CD14-positive monocyte (primary cell): ENCODE measurements around the gene PTK6. TPM values are rescaled to one million over a fixed set of nuclear protein-coding genes. Genes with fewer than 3 reads are reported as not detected.
A peak's percentile ranks its signal among the peaks of the same experiment; 100 is the strongest.

Source experiments
- DNase-seq, 3 donors: peaks; one replicate each; pipeline ENCODE4 v3.0.0-alpha.2; 2011 to 2022
- H2AFZ ChIP-seq: 2 replicates; pipeline ENCODE4 v1.6.0; 2012; ENCODE audit warnings: mild to moderate bottlenecking, low read depth, low read length, inconsistent platforms; ENCODE audit not compliant: insufficient read depth, poor library complexity, severe bottlenecking
- H3K27ac ChIP-seq, 2 donors: 1 replicate in 1 of 2; 2 replicates in 1 of 2; pipeline ENCODE4 v1.5.1; 2012 to 2013; ENCODE audit warnings: low read length in 2 of 2, control low read depth in 1 of 2, inconsistent platforms in 1 of 2, low read depth in 1 of 2, mild to moderate bottlenecking in 1 of 2
- H3K27me3 ChIP-seq, 2 donors: one replicate each; pipeline versions ENCODE4 v1.6.0 to v1.6.1; 2011 to 2013; ENCODE audit warnings: low read length in 2 of 2; ENCODE audit not compliant: control insufficient read depth in 2 of 2, insufficient read depth in 2 of 2
- H3K36me3 ChIP-seq, 2 donors: replicated peaks in 1 of 2; 1 replicate in 1 of 2; 2 replicates in 1 of 2; pipeline versions ENCODE4 v1.5.1 to v1.6.1; 2012 to 2013; ENCODE audit warnings: low read length in 2 of 2, control low read depth in 1 of 2, inconsistent platforms in 1 of 2, mild to moderate bottlenecking in 1 of 2; ENCODE audit not compliant: insufficient read depth in 2 of 2, control insufficient read depth in 1 of 2
- H3K4me1 ChIP-seq, 2 donors: 1 replicate in 1 of 2; 2 replicates in 1 of 2; pipeline versions ENCODE4 v1.5.1 to v1.6.1; 2012 to 2013; ENCODE audit warnings: low read length in 2 of 2, control low read depth in 1 of 2, inconsistent platforms in 1 of 2, mild to moderate bottlenecking in 1 of 2, moderate library complexity in 1 of 2; ENCODE audit not compliant: insufficient read depth in 2 of 2, control insufficient read depth in 1 of 2
- H3K4me2 ChIP-seq: replicated peaks from 2 replicates; pipeline ENCODE3; 2012; ENCODE audit warnings: low read length, moderate library complexity, mild to moderate bottlenecking; ENCODE audit not compliant: poor library complexity, severe bottlenecking; ENCODE audit errors: extremely low read depth
- H3K4me3 ChIP-seq, 3 experiments: fragments of 200-600 bp in 1 of 3; sonication (generic) in 1 of 3; replicated peaks in 1 of 3; 1 replicate in 2 of 3; 2 replicates in 1 of 3; pipeline ENCODE4 v1.5.1; 2011 to 2013; ENCODE audit warnings: low read length in 3 of 3, mild to moderate bottlenecking in 3 of 3, control low read depth in 2 of 3, low read depth in 2 of 3, inconsistent platforms in 1 of 3, moderate library complexity in 1 of 3
- H3K79me2 ChIP-seq: 2 replicates; pipeline ENCODE4 v1.6.0; 2012; ENCODE audit warnings: mild to moderate bottlenecking, control low read depth, inconsistent platforms, low read length, moderate library complexity; ENCODE audit not compliant: insufficient read depth
- H3K9ac ChIP-seq: 2 replicates; pipeline ENCODE4 v1.6.0; 2017; ENCODE audit warnings: low read length, mild to moderate bottlenecking; ENCODE audit not compliant: insufficient read depth, poor library complexity, severe bottlenecking
- H3K9me3 ChIP-seq, 2 donors: replicated peaks in 1 of 2; 1 replicate in 1 of 2; 2 replicates in 1 of 2; pipeline versions ENCODE4 v1.5.1 to v1.6.1; 2012 to 2013; ENCODE audit warnings: low read length in 2 of 2, control low read depth in 1 of 2; ENCODE audit not compliant: control insufficient read depth in 1 of 2, insufficient read depth in 1 of 2
- H4K20me1 ChIP-seq: 2 replicates; pipeline ENCODE4 v1.6.0; 2012; ENCODE audit warnings: mild to moderate bottlenecking, low read length, control low read depth, moderate library complexity; ENCODE audit not compliant: insufficient read depth
- H3K27ac Mint-ChIP-seq, 7 donors: one replicate each; pipeline ENCODE4 v1.8.0; 2020; ENCODE audit warnings: mild to moderate bottlenecking in 7 of 7, mixed read lengths in 7 of 7, moderate library complexity in 6 of 7, inconsistent platforms in 2 of 7
- H3K27me3 Mint-ChIP-seq, 3 donors: one replicate each; pipeline ENCODE4 v1.8.0; 2021 to 2022; ENCODE audit warnings: low read depth in 3 of 3, mild to moderate bottlenecking in 3 of 3, mixed read lengths in 3 of 3, moderate library complexity in 3 of 3, inconsistent platforms in 1 of 3
- H3K36me3 Mint-ChIP-seq, 2 donors: one replicate each; pipeline ENCODE4 v1.8.0; 2020; ENCODE audit warnings: mixed read lengths in 2 of 2, inconsistent platforms in 1 of 2, mild to moderate bottlenecking in 1 of 2
- H3K4me1 Mint-ChIP-seq: one replicate; pipeline ENCODE4 v1.8.0; 2020; ENCODE audit warnings: mild to moderate bottlenecking, mixed read lengths
- H3K4me3 Mint-ChIP-seq, 2 donors: one replicate each; pipeline ENCODE4 v1.8.0; 2020; ENCODE audit warnings: mild to moderate bottlenecking in 2 of 2, mixed read lengths in 2 of 2, moderate library complexity in 1 of 2
- H3K9me3 Mint-ChIP-seq, 7 donors: one replicate each; pipeline ENCODE4 v1.8.0; 2020 to 2022; ENCODE audit warnings: mixed read lengths in 7 of 7, mild to moderate bottlenecking in 6 of 7, moderate library complexity in 6 of 7, inconsistent platforms in 2 of 7
- WGBS: methylation state at CpG from one replicate; pipeline ENCODE4 v1.1.5; 2013; ENCODE audit warnings: missing lambda C conversion rate; ENCODE audit not compliant: insufficient coverage; 5-methylcytosine and 5-hydroxymethylcytosine counted together
- intact Hi-C, 2 donors: fragments of 100-400 bp; cut with micrococcal nuclease; formaldehyde crosslinking; loops; one replicate each; pipeline versions ENCODE4 v1.15.0 to v1.15.1; 2023
- polyA plus RNA-seq, 3 donors: library from polyadenylated mRNA; depleted of rRNA in 1 of 3; unstranded in 2 of 3; stranded (reverse) in 1 of 3; fragments of 300-500 nt in 2 of 3; fragments of >200 nt in 1 of 3; fragmentation: Illumina TruSeq in 2 of 3; gene quantifications; 1 replicate in 2 of 3; 2 replicates in 1 of 3; pipeline ENCODE4 v1.2.3, GENCODE V29; 2012 to 2021
- TF ChIP-seq, protein P1 (sequence below): fragments of 200-600 bp; IDR thresholded peaks from one replicate; pipeline ENCODE4 v1.8.0; 2022; ENCODE audit warnings: antibody characterized with exemption, mild to moderate bottlenecking

PTK6 gene
- polyA plus RNA-seq, 3 donors = 0.66 to 4.1 (median 1.5) TPM

DNA sequence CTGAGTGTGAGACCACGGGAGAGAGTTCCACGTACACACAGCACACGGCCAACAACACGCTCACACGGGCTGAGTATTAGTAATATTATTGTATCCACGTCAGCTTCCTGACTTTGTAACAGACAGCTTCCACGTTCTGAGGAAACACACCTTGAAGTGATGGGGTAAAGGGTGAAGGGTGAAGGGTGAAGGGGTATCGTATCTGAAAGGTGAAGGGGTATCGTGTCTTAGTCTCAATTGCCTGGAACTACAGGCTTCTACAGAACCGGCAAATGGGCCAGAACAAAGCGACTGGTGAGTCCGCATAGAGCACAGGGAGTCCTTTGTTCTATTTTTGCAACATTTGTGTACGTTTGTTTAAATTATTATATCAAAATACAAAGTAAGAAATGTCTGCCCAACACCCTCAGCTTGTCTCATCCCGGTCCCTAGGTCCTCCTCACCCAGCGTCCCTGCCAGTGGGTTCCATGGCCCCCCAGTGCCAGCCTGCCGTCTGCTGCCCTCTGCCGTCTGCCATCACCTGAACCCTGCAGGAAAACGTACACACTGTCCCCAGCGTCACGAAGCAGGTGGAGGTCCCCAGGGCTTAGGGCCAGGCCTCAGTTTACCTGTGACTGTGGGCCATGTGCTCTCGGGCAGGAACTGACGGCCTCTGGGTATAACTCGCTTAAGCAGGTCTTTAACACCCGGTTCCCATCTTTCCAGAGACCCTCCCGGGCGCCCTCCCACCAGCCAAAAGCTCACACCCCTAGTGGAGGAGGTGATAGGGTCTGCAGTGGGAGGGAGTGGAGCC, 41.2 kb upstream of the PTK6 start:
- peaks cover 0 to 36% of the 10 kb centered on the region in 2 donors for H3K27me3 ChIP-seq
- H3K4me2 ChIP-seq = no peak overlapping the region
- peak overlapping the region in 1 of 2 donors; percentile 66 for H3K4me3 Mint-ChIP-seq
- no peak overlapping the region for H3K9ac ChIP-seq
- H3K27ac ChIP-seq = no peak overlapping the region
- no peaks in the 10 kb centered on the region for H3K36me3 ChIP-seq
- no peak overlapping the region for H2AFZ ChIP-seq
- no peaks in the 10 kb centered on the region for H4K20me1 ChIP-seq
- H3K36me3 Mint-ChIP-seq = peaks cover 0 to 2% of the 10 kb centered on the region in 2 donors
- intact Hi-C loops = loop anchor here in 1 of 2 donors (5.0 kb wide), 2 partner anchors 34 to 41 kb away; partner anchors contain the start of gene PTK6
- peaks cover 4% of the 10 kb centered on the region for H3K79me2 ChIP-seq
- H3K9me3 Mint-ChIP-seq = peaks cover 0 to 4% (median 0%) of the 10 kb centered on the region in 7 donors
- H3K4me1 Mint-ChIP-seq = peaks cover 14% of the 10 kb centered on the region
- H3K4me3 ChIP-seq = no peak overlapping the region
- peaks cover 15 to 22% of the 10 kb centered on the region in 2 donors for H3K4me1 ChIP-seq
- DNase-seq = no peak
- no peaks in the 10 kb centered on the region for H3K9me3 ChIP-seq
- H3K27me3 Mint-ChIP-seq = peaks cover 44 to 80% (median 48%) of the 10 kb centered on the region in 3 donors
- TF ChIP-seq, protein P1, sequence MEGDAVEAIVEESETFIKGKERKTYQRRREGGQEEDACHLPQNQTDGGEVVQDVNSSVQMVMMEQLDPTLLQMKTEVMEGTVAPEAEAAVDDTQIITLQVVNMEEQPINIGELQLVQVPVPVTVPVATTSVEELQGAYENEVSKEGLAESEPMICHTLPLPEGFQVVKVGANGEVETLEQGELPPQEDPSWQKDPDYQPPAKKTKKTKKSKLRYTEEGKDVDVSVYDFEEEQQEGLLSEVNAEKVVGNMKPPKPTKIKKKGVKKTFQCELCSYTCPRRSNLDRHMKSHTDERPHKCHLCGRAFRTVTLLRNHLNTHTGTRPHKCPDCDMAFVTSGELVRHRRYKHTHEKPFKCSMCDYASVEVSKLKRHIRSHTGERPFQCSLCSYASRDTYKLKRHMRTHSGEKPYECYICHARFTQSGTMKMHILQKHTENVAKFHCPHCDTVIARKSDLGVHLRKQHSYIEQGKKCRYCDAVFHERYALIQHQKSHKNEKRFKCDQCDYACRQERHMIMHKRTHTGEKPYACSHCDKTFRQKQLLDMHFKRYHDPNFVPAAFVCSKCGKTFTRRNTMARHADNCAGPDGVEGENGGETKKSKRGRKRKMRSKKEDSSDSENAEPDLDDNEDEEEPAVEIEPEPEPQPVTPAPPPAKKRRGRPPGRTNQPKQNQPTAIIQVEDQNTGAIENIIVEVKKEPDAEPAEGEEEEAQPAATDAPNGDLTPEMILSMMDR = no peak
- 81% methylated on average over 15 of the region's 26 CpGs for WGBS
- H3K27ac Mint-ChIP-seq = no peak overlapping the region

DNA sequence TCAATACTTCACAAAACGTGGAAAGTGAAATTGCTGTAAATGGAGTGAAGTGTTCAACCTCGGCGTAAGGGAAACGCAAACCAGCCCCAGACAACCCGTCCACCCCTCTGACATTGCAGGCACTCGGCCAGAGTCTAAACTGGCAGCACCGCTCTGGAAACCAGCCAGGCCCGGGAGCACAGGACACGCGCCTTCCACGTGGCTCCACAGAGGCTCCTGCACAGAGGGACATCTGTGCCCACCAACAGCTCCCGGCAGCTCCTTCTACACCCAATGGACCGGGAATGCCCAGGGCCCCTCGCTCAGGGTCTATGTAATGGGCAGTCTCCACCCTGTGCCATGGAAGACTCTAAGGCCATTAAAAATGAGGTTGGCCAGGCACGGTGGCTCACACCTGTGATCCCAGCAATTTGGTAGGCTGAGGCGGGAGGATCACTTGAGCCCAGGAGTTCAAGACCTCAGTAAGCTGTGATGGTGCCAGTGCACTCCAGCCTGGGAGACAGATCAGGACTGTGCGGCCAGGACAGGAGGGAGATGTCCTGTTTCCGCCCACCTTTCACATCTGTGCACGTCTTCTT, 40.2 kb upstream of the PTK6 start:
- Mint-ChIP-seq H3K36me3 (peaks cover 0 to 4% of the 10 kb centered on the region in 2 donors), H3K27me3 (peaks cover 44 to 82% (median 45%) of the 10 kb centered on the region in 3 donors), H3K27ac (no peak overlapping the region), H3K9me3 (peaks cover 0 to 7% (median 0%) of the 10 kb centered on the region in 7 donors), H3K4me1 (peaks cover 14% of the 10 kb centered on the region), H3K4me3 (peak overlapping the region in 1 of 2 donors; percentile 63)
- TF ChIP-seq, protein P1 = no peak
- Histone ChIP-seq H2AFZ (no peak overlapping the region), H3K4me2 (no peak overlapping the region), H3K4me3 (no peak overlapping the region), H3K9ac (no peak overlapping the region), H3K79me2 (peaks cover 7% of the 10 kb centered on the region), H3K27ac (no peak overlapping the region), H3K36me3 (peaks cover 3 to 5% of the 10 kb centered on the region in 2 donors), H4K20me1 (peaks cover 10% of the 10 kb centered on the region), H3K4me1 (peaks cover 22 to 31% of the 10 kb centered on the region in 2 donors), H3K9me3 (no peaks in the 10 kb centered on the region), H3K27me3 (peaks cover 0 to 47% of the 10 kb centered on the region in 2 donors)
- intact Hi-C loops = loop anchor here in 1 of 2 donors (5.0 kb wide), 2 partner anchors 35 to 40 kb away; partner anchors contain the start of gene PTK6
- 93% methylated on average over 16 of the region's 19 CpGs for WGBS
- no peak for DNase-seq
